Fibroblast of mammary gland (primary cell): ENCODE data around the gene MCM3AP.

Experiments
- DNase-seq: peaks from one replicate; pipeline ENCODE4 v3.0.0-alpha.2; 2010; ENCODE audit warnings: low read depth
- H3K4me3 ChIP-seq: 2 replicates; pipeline ENCODE4 v1.5.1; 2011; ENCODE audit warnings: low read depth, mild to moderate bottlenecking, low read length, moderate library complexity; ENCODE audit not compliant: control insufficient read depth
- CTCF ChIP-seq: conservative IDR thresholded peaks from 2 replicates; pipeline ENCODE4 v1.5.1; 2011; ENCODE audit warnings: low read depth, low read length, inconsistent platforms; ENCODE audit not compliant: control insufficient read depth, insufficient read depth

Gene MCM3AP

GRCh38 chr21:46325073-46325912 is 39.9 kb upstream of the MCM3AP start:
- peak overlapping the region; percentile 65 for H3K4me3 ChIP-seq
- peak; percentile 40 for DNase-seq
- peak; percentile 31 for TF ChIP-seq CTCF

GRCh38 chr21:46324390-46325072 is 39.1 kb upstream of the MCM3AP start:
- H3K4me3 ChIP-seq, result peak overlapping the region; percentile 85
- peak; percentile 69 for DNase-seq
- no peak for TF ChIP-seq CTCF

- peak within 1 kb of the TSS; percentile 85 for H3K4me3 ChIP-seq
- DNase-seq, result peak; percentile 96
- TF ChIP-seq CTCF, result no peak
These were observed 38.4 kb upstream of the MCM3AP start, which contains the start of the genes C21orf58 and PCNT for GRCh38 chr21:46323710-46324389. Gene C21orf58, minus strand, starts transcription at chr21:46323870. Its CDS starts 1,132 bp downstream, at chr21:46322738. Gene PCNT, plus strand, starts transcription at chr21:46324156. Its CDS starts 73 bp downstream, at chr21:46324229.

GRCh38 chr21:46323227-46323709 is 37.9 kb upstream of the MCM3AP start:
- H3K4me3 ChIP-seq, result peak overlapping the region; percentile 79
- no peak for DNase-seq
- TF ChIP-seq CTCF, result no peak

GRCh38 chr21:46322351-46323226 is 37.2 kb upstream of the MCM3AP start:
- H3K4me3 ChIP-seq, result peak overlapping the region; percentile 79
- DNase-seq, result peak; percentile 38
- no peak for TF ChIP-seq CTCF
